Prostate gland (tissue), 2 donors: ENCODE results near the gene FASN.

Experiments used
- POLR2A ChIP-seq: fragments of 450-650 bp; IDR thresholded peaks from one replicate; pipeline ENCODE4 v1.6.1; 2016; ENCODE audit warnings: antibody characterized with exemption, mild to moderate bottlenecking
- TF ChIP-seq, protein P1 (sequence below), 4 experiments: fragments of 200-600 bp in 2 of 4; fragments of 450-650 bp in 2 of 4; sonication (generic) in 2 of 4; IDR thresholded peaks; 1 replicate in 3 of 4; 2 replicates in 1 of 4; pipeline ENCODE4 v1.5.1; 2016 to 2019; ENCODE audit warnings: antibody characterized with exemption in 4 of 4, mild to moderate bottlenecking in 2 of 4, moderate library complexity in 2 of 4

DNA sequence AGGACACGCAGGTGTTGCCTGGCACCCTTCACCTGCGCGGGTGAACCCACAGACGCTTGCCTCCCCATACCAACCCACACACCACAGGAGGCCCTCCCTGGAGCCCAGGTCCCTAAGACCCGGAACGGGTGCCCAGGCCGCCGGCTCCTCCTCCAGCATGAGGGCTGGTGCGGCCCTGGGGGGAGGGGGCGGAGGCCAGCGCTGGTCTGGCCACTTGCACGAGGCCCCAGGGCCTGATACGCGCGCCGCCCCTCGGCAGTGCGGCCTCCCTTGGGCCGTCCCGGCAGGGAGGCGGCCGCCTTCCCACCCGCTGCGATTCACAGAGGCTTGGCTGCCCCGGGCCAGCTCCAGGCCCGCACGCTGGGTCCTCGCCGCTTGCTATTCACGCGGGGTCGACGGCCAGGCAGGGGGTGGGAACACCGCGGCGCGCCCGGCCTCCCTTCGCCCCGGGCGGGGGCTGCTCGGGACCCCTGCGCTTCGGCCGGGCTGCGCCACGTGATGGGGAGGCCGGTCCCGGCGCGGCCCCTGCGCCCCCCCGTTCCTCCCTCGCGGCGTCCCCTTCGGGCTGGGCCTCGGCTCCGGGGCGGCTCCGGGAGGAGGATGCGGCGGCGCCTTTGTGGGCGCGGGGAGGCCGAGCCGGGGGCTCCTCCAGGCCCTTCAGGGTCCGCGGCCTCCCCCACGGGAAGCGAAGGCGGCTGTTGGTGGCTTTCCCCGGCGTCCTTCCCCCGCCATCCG is 685 bp downstream of the FASN start:
- TF ChIP-seq, protein P1, sequence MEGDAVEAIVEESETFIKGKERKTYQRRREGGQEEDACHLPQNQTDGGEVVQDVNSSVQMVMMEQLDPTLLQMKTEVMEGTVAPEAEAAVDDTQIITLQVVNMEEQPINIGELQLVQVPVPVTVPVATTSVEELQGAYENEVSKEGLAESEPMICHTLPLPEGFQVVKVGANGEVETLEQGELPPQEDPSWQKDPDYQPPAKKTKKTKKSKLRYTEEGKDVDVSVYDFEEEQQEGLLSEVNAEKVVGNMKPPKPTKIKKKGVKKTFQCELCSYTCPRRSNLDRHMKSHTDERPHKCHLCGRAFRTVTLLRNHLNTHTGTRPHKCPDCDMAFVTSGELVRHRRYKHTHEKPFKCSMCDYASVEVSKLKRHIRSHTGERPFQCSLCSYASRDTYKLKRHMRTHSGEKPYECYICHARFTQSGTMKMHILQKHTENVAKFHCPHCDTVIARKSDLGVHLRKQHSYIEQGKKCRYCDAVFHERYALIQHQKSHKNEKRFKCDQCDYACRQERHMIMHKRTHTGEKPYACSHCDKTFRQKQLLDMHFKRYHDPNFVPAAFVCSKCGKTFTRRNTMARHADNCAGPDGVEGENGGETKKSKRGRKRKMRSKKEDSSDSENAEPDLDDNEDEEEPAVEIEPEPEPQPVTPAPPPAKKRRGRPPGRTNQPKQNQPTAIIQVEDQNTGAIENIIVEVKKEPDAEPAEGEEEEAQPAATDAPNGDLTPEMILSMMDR (IDR thresholded peaks at IDR 0.05): no peak
- peak; percentile 30 for TF ChIP-seq POLR2A
